Breast epithelium (tissue), 4 donors: ENCODE measurements around the gene C4BPA. TPM values are rescaled to one million over a fixed set of nuclear protein-coding genes. Genes with fewer than 3 reads are reported as not detected.

ENCODE experiments used
- DNase-seq, 2 donors: peaks; one replicate each; pipeline ENCODE4 v3.0.0-alpha.2; 2019; ENCODE audit warnings: low spot score in 2 of 2
- H3K27ac ChIP-seq, 2 donors: fragments of 200-600 bp; sonication (generic) in 1 of 2; one replicate each; pipeline ENCODE4 v1.5.1; 2016 to 2019; ENCODE audit warnings: mild to moderate bottlenecking in 1 of 2
- H3K27me3 ChIP-seq, 2 donors: fragments of 200-600 bp; sonication (generic) in 1 of 2; one replicate each; pipeline versions ENCODE4 v1.5.1 to v1.6.0; 2017 to 2019; ENCODE audit warnings: control low read depth in 1 of 2, mild to moderate bottlenecking in 1 of 2
- H3K36me3 ChIP-seq: fragments of 200-600 bp; one replicate; pipeline ENCODE4 v1.5.1; 2019
- H3K4me1 ChIP-seq, 2 donors: fragments of 200-600 bp; sonication (generic); one replicate each; pipeline ENCODE4 v1.5.1; 2016 to 2019; ENCODE audit warnings: control low read depth in 1 of 2
- H3K4me3 ChIP-seq, 3 donors: fragments of 200-600 bp; sonication (generic); 1 replicate in 2 of 3; 2 replicates in 1 of 3; pipeline ENCODE4 v1.5.1; 2016 to 2019; ENCODE audit warnings: mild to moderate bottlenecking in 3 of 3, moderate library complexity in 2 of 3
- H3K9me3 ChIP-seq, 2 donors: fragments of 200-600 bp; sonication (generic) in 1 of 2; one replicate each; pipeline ENCODE4 v1.5.1; 2016 to 2019; ENCODE audit warnings: control low read depth in 1 of 2
- POLR2A ChIP-seq: fragments of 450-650 bp; IDR thresholded peaks from one replicate; pipeline ENCODE4 v1.6.1; 2016; ENCODE audit warnings: antibody characterized with exemption, mild to moderate bottlenecking, moderate library complexity
- POLR2AphosphoS5 ChIP-seq, 3 donors: sonication (generic); formaldehyde crosslinking; IDR thresholded peaks; one replicate each; pipeline ENCODE4 v1.6.1; 2017; ENCODE audit warnings: antibody characterized with exemption in 3 of 3
- intact Hi-C: fragments of 100-400 bp; cut with DNase I; formaldehyde crosslinking; loops from one replicate; pipeline ENCODE4 v1.15.1; 2023; ENCODE audit warnings: low total_unique reads
- total RNA-seq, 3 donors: library from RNA; depleted of rRNA; stranded (reverse); fragments of >200 nt; gene quantifications; one replicate each; pipeline ENCODE4 v1.1.0, GENCODE V29; 2016
- TF ChIP-seq, protein P1 (sequence below), 3 donors: fragments of 450-650 bp; IDR thresholded peaks; one replicate each; pipeline ENCODE4 v1.5.1; 2016 to 2017; ENCODE audit warnings: antibody characterized with exemption in 3 of 3, mild to moderate bottlenecking in 3 of 3, moderate library complexity in 3 of 3

C4BPA gene
- total RNA-seq, 3 donors from 2014 or later, result 6.4 to 7.5 TPM; not detected in 1

DNA sequence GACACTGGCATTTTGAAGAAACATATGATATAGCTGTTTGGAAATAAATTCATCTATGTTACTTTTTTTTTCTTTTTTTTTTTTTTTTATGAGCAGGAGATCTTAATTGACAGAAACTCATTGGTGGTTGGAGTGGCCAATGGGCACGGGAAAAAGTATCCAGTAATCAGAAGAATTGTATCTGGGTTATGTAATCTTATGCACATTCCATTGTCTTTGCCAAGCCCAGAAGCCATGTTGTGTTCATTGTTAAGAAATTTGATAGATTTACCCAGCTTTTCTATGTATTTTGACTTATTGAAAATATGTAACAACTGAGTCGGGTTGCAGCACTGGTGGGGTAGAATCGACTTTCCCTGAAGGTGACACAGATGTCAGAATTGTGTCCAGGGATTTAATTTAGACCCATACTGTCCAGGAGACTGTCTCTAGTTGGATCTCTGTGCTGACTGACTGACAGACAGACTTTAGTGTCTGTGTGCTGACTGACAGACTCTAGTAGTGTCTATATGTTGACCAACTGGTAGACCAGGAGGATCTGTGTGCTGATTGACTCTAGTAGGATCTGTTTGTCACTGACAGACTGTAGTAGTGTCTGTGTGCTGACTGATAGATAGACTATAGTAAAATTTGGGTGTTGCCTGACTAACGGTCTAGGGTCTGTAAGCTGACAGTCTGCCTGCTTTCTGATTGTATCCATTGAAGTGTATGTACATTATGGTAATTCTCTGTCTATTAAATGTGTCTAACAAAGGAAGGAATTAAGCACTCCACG lies 27.7 kb upstream of the C4BPA start:
- Histone ChIP-seq H3K27me3 (no peaks in the 10 kb centered on the region), H3K4me1 (peaks cover 0 to 4% of the 10 kb centered on the region in 2 donors), H3K27ac (no peak overlapping the region), H3K36me3 (no peaks in the 10 kb centered on the region), H3K9me3 (no peaks in the 10 kb centered on the region), H3K4me3 (no peak overlapping the region)
- intact Hi-C loops, result loop anchor here (2.0 to 5.0 kb wide), 2 partner anchors 46 to 601 kb away; no protein-coding TSS in a partner anchor
- TF ChIP-seq POLR2AphosphoS5 (IDR thresholded peaks at IDR 0.05), result no peak
- TF ChIP-seq, protein P1, sequence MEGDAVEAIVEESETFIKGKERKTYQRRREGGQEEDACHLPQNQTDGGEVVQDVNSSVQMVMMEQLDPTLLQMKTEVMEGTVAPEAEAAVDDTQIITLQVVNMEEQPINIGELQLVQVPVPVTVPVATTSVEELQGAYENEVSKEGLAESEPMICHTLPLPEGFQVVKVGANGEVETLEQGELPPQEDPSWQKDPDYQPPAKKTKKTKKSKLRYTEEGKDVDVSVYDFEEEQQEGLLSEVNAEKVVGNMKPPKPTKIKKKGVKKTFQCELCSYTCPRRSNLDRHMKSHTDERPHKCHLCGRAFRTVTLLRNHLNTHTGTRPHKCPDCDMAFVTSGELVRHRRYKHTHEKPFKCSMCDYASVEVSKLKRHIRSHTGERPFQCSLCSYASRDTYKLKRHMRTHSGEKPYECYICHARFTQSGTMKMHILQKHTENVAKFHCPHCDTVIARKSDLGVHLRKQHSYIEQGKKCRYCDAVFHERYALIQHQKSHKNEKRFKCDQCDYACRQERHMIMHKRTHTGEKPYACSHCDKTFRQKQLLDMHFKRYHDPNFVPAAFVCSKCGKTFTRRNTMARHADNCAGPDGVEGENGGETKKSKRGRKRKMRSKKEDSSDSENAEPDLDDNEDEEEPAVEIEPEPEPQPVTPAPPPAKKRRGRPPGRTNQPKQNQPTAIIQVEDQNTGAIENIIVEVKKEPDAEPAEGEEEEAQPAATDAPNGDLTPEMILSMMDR (IDR thresholded peaks at IDR 0.05), result no peak
- no peak for TF ChIP-seq POLR2A
- no peak for DNase-seq

DNA sequence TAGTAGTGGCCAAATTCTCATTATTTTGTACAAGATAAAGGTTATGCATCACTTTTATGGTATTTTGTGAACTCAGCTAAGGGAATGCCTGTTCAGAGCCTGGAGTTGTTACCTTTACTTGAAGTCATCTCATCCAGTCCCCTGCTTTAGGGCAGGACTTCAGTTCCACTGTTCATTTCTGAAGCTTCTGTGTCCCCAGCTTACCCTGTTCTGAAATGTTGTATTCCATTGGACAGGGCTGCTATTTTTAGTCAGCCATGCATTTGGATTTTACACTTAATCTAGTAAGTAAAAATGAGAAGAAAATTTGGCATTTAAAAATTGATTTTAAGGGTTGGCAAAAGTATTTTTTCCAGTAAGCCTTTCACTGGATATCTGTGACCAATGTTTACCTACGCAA lies 27.0 kb upstream of the C4BPA start:
- Histone ChIP-seq H3K4me1 (peaks cover 0 to 4% of the 10 kb centered on the region in 2 donors), H3K27ac (no peak overlapping the region), H3K36me3 (no peaks in the 10 kb centered on the region), H3K9me3 (no peaks in the 10 kb centered on the region), H3K27me3 (no peaks in the 10 kb centered on the region), H3K4me3 (no peak overlapping the region)
- intact Hi-C loops, result loop anchor here (2.0 to 5.0 kb wide), 2 partner anchors 46 to 600 kb away; no protein-coding TSS in a partner anchor
- TF ChIP-seq, protein P1 (IDR thresholded peaks at IDR 0.05), result no peak
- no peak for DNase-seq

DNA sequence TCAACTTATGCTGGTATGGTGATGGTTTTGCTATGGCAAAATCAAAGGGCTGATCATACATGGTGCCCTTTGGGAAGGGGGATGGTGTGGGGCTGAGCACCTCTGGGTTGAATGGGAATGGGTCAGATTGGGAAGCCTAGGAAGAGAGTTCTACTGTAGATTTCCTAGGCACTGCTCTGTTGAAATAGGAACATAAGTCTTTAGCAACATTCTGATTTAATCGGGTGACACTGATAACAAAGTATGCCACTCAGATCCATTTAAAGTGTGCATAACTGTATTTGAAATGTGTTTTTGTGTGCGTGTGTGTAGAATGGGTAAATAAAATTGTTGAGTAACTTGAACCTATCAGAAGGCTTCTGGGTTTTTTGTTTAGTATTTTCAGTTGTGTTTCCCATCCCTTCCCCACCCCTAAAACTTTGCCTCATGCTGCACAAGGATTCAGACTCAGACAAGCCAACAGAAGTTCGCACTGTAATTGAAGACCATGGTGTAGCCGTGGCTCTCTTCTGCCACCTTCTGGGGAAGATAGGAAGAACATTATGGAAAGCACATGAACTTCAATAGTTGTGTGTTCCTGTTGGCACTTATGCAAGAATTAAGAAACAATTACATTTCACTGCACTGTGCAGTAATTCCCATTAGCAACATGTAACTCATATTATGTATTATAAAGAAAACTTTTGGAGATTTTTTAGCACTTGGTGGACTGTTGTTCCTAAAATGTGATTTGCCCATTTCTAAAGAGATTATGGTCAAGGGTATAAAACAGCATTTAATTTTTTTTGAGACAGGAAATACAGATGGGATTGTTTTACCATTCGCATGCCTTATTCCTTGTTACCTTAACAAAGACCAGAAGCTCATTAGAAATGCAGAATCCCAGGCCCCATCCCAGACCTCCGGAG lies 26.3 kb upstream of the C4BPA start:
- peak in 1 of 2 donors; percentile 67 for DNase-seq
- H3K27ac ChIP-seq, result no peak overlapping the region
- no peak overlapping the region for H3K4me3 ChIP-seq
- intact Hi-C loops, result loop anchor here (2.0 to 5.0 kb wide), 2 partner anchors 47 to 600 kb away; no protein-coding TSS in a partner anchor
- TF ChIP-seq POLR2A (no peak), POLR2AphosphoS5 (IDR thresholded peaks at IDR 0.05) (peak in 1 of 3 donors; percentile 33)
- TF ChIP-seq, protein P1 (IDR thresholded peaks at IDR 0.05), result peak; percentile 68 to 90 (median 88)
- H3K4me1 ChIP-seq, result peaks cover 0 to 4% of the 10 kb centered on the region in 2 donors
- no peaks in the 10 kb centered on the region for H3K9me3 ChIP-seq
- H3K27me3 ChIP-seq, result no peaks in the 10 kb centered on the region
- no peaks in the 10 kb centered on the region for H3K36me3 ChIP-seq

DNA sequence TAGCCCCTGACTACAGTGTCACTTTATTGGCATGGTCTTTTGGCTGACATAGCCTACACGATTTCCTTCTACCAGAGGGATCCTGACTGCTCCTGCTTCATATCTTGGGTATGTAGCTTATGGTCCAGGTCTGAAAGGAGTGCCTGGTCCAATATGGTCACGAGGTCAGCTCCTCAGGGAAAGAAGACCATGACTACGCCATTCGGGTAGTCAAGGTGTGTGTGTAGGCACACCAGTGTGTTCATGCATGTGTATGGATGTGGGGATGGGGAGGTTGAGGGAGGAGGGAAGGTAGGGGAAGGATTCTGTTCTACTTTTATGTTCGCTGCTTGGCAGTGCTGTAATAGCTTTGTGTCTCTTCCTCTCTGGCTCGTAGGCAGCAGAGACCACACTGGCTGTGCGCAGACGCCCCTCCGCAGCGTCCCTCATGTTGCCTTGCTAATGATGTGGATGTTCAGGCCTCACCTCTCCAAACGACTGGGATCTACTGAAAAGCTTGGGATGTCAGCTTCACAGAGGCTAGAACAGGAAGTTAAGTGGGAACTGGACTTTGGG lies 25.4 kb upstream of the C4BPA start:
- no peaks in the 10 kb centered on the region for H3K9me3 ChIP-seq
- intact Hi-C loops, result loop anchor here (5.0 kb wide), 1 partner anchor 599 kb away; no protein-coding TSS in a partner anchor
- TF ChIP-seq, protein P1 (IDR thresholded peaks at IDR 0.05), result no peak
- TF ChIP-seq POLR2AphosphoS5 (IDR thresholded peaks at IDR 0.05) (no peak), POLR2A (no peak)
- H3K36me3 ChIP-seq, result no peaks in the 10 kb centered on the region
- H3K27ac ChIP-seq, result no peak overlapping the region
- H3K27me3 ChIP-seq, result no peaks in the 10 kb centered on the region
- no peak for DNase-seq
- peaks cover 0 to 4% of the 10 kb centered on the region in 2 donors for H3K4me1 ChIP-seq
- no peak overlapping the region for H3K4me3 ChIP-seq
